Right lobe of liver (tissue), 6 donors: ENCODE measurements around the gene CFTR. TPM values are rescaled to one million over a fixed set of nuclear protein-coding genes. Genes with fewer than 3 reads are reported as not detected.
A peak's percentile ranks its signal among the peaks of the same experiment; 100 is the strongest.

Source experiments
- ATAC-seq, 4 donors: fragments of 200-7000 bp; cut with Tn5 transposase; one replicate each; pipeline ENCODE4 v1.9.1; 2020; ENCODE audit warnings: mild to moderate bottlenecking in 4 of 4, moderate library complexity in 4 of 4
- DNase-seq, 3 donors: peaks; one replicate each; pipeline ENCODE4 v3.0.0-alpha.2; 2020
- H3K27ac ChIP-seq, 3 donors: fragments of 200-600 bp; one replicate each; pipeline ENCODE4 v1.8.0; 2022
- H3K27me3 ChIP-seq, 2 donors: fragments of 200-600 bp; one replicate each; pipeline ENCODE4 v1.8.0; 2022
- H3K36me3 ChIP-seq, 4 donors: fragments of 200-600 bp; sonication (generic) in 1 of 4; one replicate each; pipeline versions ENCODE4 v1.5.1 to v1.8.0; 2017 to 2022; ENCODE audit warnings: control low read depth in 1 of 4
- H3K4me1 ChIP-seq, 4 donors: fragments of 200-600 bp; sonication (generic) in 1 of 4; one replicate each; pipeline versions ENCODE4 v1.5.1 to v1.8.0; 2017 to 2022; ENCODE audit warnings: control low read depth in 1 of 4
- H3K4me3 ChIP-seq, 3 donors: fragments of 200-600 bp; one replicate each; pipeline ENCODE4 v1.8.0; 2022
- H3K9me3 ChIP-seq, 4 donors: fragments of 200-600 bp; sonication (generic) in 1 of 4; one replicate each; pipeline versions ENCODE4 v1.5.1 to v1.8.0; 2017 to 2022; ENCODE audit warnings: control low read depth in 1 of 4
- CTCF ChIP-seq, 4 donors: fragments of 200-600 bp in 3 of 4; fragments of 450-650 bp in 1 of 4; IDR thresholded peaks; one replicate each; pipeline versions ENCODE4 v1.5.1 to v1.8.0; 2016 to 2022; ENCODE audit warnings: antibody characterized with exemption in 4 of 4, mild to moderate bottlenecking in 2 of 4
- POLR2A ChIP-seq: fragments of 450-650 bp; IDR thresholded peaks from one replicate; pipeline ENCODE4 v1.6.1; 2017; ENCODE audit warnings: antibody characterized with exemption, mild to moderate bottlenecking
- WGBS: methylation state at CpG from one replicate; pipeline ENCODE4 v1.1.6; 2018; ENCODE audit warnings: low coverage, low lambda C conversion rate; ENCODE audit not compliant: insufficient coverage; ENCODE audit errors: missing lambda C conversion rate; 5-methylcytosine and 5-hydroxymethylcytosine counted together
- intact Hi-C, 2 donors: fragments of 100-400 bp; cut with DNase I; formaldehyde crosslinking; loops; one replicate each; pipeline versions ENCODE4 v1.11.2 to v1.14.1; 2022
- total RNA-seq, 6 experiments: library from RNA; depleted of rRNA in 2 of 6; stranded (reverse); fragments of >200 nt in 2 of 6; fragmentation: NEBNext Ultra II Directional in 3 of 6; extraction: Animal tissue kit (Norgen Biotek cat#: 25700) in 3 of 6; gene quantifications; one replicate each; pipeline versions ENCODE4 v1.1.0 to v1.2.4, GENCODE V29; 2016 to 2023
- donor health status: DM: no; HTN: yes; CAD: no.
- donor health status: DM: no; HTN: no; CAD: no.
- donor health status: DM: no; HTN: no; CAD: no.
- donor health status: DM: no; HTN: yes; CAD: no.
- donor health status: DM: no; HTN: yes; CAD: no.

CFTR gene
- total RNA-seq, 6 experiments from 2014 or later = 0.50 to 4.5 (median 1.5) TPM

- WGBS = 11% methylated on average over 1 of the region's 1 CpG
- no peak for TF ChIP-seq CTCF (IDR thresholded peaks at IDR 0.05)
- no peak for TF ChIP-seq POLR2A
- ATAC-seq = peak; percentile 65 to 92 (median 90)
- Histone ChIP-seq H3K4me3 (no peak overlapping the region), H3K27ac (peak overlapping the region in 1 of 3 donors; percentile 62), H3K9me3 (no peaks in the 10 kb centered on the region), H3K4me1 (peaks cover 0 to 13% (median 0%) of the 10 kb centered on the region in 4 donors), H3K27me3 (no peaks in the 10 kb centered on the region), H3K36me3 (no peaks in the 10 kb centered on the region)
- peak; percentile 22 to 55 (median 50) for DNase-seq
- intact Hi-C loops = no loop called here
Observed at GRCh38 chr7:117582219-117582704, 102.4 kb downstream of the CFTR start.

GRCh38 chr7:117587931-117588330, 108.1 kb downstream of the CFTR start:
- DNase-seq (no peak), ATAC-seq (peak in 2 of 4 donors; percentile 14 to 18)
- H3K27ac ChIP-seq = no peak overlapping the region
- H3K27me3 ChIP-seq = no peaks in the 10 kb centered on the region
- no peaks in the 10 kb centered on the region for H3K9me3 ChIP-seq
- no peaks in the 10 kb centered on the region for H3K36me3 ChIP-seq
- WGBS = 91% methylated on average over 1 of the region's 1 CpG
- intact Hi-C loops = no loop called here
- no peak overlapping the region for H3K4me3 ChIP-seq
- TF ChIP-seq CTCF (IDR thresholded peaks at IDR 0.05) (no peak), POLR2A (no peak)
- H3K4me1 ChIP-seq = peaks cover 0 to 9% (median 0%) of the 10 kb centered on the region in 4 donors

GRCh38 chr7:117588352-117588794, 108.5 kb downstream of the CFTR start:
- no peak overlapping the region for H3K4me3 ChIP-seq
- ATAC-seq = peak; percentile 70 to 97 (median 91)

GRCh38 chr7:117590191-117590590, 110.4 kb downstream of the CFTR start:
- Histone ChIP-seq H3K4me1 (peaks cover 0 to 8% (median 0%) of the 10 kb centered on the region in 4 donors), H3K4me3 (no peak overlapping the region), H3K27me3 (no peaks in the 10 kb centered on the region), H3K9me3 (no peaks in the 10 kb centered on the region), H3K27ac (no peak overlapping the region), H3K36me3 (no peaks in the 10 kb centered on the region)
- intact Hi-C loops = no loop called here
- no peak for ATAC-seq
- TF ChIP-seq POLR2A (no peak), CTCF (IDR thresholded peaks at IDR 0.05) (no peak)
- DNase-seq = no peak
- WGBS = 95% methylated on average over 1 of the region's 1 CpG

More at GRCh38 chr7:117588352-117588794, 108.5 kb downstream of the CFTR start:
- Histone ChIP-seq H3K27ac (no peak overlapping the region), H3K4me1 (peaks cover 0 to 8% (median 0%) of the 10 kb centered on the region in 4 donors), H3K9me3 (no peaks in the 10 kb centered on the region), H3K27me3 (no peaks in the 10 kb centered on the region), H3K36me3 (no peaks in the 10 kb centered on the region)
- TF ChIP-seq CTCF (IDR thresholded peaks at IDR 0.05) (no peak), POLR2A (no peak)
- no peak for DNase-seq
- 0% methylated on average over 1 of the region's 1 CpG for WGBS
- intact Hi-C loops = no loop called here
